Activated gamma-delta T cell treated with anti-CD3 and anti-CD28 coated beads, Interleukin-2, amount 50 U/mL, for 16 hours (primary cell): Measurements from ENCODE around the gene CPNE4.

Experiments used
- DNase-seq: peaks from one replicate; pipeline ENCODE4 v3.0.0-alpha.2; 2020; ENCODE audit warnings: low read depth

Gene CPNE4

DNA sequence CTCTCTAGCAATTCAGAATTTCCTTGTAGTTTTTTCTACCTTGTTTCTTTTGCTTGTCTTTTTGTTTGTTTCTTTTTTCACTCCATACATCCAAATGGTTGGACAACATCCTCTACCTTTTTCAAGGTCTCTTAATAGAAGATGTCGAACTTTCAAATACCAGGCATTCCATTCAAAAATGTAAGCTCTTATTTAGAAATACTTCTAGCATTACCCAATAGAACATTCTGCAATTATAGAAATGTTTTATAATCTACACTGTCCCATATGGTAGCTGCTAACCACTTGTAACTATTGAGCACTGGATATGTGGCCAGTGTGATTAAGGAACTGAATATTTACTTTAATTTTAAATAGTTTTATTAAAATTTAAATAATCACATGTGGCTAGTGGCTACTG, 335.8 kb downstream of the CPNE4 start:
- DNase-seq: no peak

DNA sequence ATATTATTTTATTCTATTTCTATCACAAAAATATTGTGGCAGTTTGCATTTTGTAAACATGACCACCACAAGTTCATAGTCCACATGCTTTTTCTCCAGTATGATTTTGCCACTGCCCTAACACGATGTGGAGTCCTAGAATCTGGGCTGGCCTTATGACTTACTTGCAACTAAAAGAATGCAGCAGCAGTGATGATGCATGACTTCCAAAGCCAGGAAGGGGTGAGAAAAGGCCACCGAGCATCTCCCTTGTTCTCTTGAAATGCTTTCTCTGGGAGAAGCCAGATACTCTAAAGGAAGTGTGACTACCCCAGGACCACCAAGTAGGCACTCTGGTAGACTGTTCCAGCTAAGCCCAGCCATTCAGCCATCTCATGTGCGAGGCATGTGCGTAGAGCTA, 340.4 kb downstream of the CPNE4 start:
- no peak for DNase-seq

DNA sequence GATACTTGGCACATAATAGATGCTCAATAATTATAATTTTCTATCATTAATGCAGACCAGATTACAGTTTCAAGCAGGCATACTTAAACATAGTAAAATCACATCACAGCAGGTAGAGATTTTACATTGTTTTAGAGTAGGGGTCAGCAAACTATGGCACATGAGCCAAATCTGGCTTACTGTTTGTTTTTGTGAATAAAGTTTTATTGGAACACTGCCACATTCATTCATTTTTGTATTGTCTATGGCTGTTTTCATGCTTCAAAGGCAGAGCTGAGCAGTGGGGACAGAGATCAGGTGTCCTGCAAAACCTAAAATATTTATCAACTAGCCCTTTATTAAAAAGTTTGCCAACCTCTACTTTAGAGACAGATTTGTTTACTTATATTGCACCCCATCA, 342.5 kb downstream of the CPNE4 start:
- DNase-seq: no peak

DNA sequence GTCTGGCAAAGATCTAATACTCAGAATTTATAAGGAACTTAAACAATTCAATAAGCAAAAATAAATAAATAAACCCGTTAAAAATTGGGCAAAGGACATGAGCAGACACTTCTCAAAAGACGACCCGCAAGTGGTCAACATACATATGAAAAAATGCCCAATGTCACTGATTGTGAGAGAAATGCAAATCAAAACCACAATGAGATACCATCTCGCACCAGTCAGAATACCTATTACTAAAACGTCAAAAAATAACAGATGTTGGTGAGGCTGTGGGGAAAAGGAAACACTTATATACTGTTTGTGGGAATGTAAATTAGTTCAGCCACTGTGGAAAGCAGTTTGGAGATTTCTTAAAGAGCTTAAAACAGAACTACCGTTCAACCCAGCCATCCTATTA, 344.0 kb downstream of the CPNE4 start:
- no peak for DNase-seq

DNA sequence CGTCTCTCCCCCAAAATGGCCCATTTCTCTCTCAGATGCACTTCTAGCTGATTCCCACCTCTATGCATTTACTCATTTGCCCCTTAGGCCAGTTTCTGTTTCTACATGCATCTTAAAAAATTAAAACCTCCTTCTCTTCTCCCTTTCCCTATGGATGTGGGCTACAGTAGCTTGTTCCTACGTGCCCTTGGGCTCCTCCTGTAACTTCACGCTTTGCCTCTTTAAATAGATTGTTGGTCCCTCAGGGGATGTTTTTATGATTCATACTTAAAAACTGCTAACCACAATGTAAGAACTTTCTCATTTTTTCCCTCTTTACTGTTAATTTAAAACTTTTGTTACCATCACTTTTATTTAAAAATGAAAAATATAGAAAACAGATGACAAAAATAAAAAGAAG, 346.4 kb downstream of the CPNE4 start:
- DNase-seq: no peak

DNA sequence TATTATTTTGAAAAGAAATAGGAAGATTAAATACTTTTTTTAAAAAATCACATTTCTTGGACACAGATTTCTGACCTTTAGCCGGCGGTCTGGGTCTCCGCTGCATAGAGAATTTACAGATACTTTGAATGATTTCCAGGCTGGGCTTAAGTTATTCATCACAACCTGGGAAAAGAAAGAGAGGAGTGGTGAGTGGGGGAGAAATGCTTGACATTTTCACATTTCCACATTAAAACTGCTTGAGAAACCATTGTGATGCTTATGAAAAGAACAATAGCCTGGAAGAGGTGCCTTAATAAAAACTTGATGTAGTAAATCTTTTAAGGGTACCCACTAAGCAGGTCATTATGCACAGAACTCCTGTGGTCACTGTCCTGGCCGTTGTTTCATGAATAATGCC, 365.2 kb downstream of the CPNE4 start:
- no peak for DNase-seq

DNA sequence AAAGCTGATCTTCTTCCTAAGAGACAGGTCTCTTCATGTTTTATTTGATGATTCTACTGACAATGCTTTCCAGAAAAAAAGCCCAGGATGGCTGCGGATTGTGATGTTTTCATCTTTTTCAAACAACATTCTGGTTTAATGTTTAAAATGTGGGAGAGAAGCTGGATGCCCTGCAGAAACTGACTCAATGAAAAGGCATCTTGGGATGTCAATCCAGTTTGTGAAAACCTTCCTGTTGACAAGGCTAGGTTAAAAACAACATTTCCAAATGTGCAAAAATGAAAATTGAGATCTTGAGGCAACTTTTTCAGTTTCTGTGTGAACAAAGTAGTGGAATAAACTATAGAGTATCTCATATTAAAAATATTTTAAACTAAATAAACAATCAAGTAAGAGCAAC, 376.0 kb downstream of the CPNE4 start:
- DNase-seq: no peak

DNA sequence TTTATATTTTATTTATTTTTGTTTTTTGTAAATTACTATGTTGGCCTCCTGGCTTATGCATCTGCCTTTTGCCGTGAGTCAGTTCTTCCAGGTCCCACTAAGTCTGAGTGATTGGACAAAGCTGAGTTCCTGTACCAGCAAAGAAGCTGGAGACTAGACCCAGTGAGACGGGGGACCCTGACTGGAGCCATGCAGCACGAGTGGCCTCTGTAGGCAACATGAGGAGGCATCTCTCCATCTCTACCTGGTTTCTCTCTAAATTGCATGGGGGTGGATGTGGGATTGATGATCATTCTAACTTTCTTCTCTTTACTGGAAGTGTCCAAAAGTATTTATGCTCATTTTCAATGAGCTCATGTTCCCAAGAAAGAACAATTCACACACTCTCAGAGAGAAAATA, 376.7 kb downstream of the CPNE4 start:
- DNase-seq: no peak

DNA sequence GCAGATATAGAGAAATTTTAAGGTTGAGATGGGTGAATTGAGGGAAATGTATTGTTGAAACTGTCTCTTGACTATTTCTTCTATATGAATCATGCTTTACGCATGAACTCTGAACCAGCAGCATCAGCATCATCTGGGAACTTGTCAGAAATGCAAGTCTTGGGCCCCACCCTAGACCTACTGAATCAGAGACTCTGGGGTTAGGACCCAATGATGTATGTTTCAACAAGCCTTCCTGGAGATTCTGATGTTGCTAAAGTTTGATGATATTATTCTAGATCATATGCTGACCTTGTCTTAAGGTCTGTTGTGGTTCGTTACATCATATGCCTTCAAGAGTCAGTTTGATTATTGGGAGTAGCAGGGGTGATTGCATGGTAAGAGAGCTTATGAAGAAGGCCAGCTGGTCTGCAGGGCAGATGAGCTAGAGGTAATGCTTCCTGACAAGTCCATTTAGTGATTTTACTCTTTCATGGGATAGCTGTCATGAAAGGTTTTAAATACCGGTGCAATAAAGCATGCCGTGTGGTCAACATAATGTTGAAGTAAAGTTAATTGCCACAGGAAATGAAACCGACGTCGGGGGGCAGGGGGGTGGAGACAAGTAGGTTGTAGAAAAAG, 379.6 kb downstream of the CPNE4 start:
- no peak for DNase-seq

DNA sequence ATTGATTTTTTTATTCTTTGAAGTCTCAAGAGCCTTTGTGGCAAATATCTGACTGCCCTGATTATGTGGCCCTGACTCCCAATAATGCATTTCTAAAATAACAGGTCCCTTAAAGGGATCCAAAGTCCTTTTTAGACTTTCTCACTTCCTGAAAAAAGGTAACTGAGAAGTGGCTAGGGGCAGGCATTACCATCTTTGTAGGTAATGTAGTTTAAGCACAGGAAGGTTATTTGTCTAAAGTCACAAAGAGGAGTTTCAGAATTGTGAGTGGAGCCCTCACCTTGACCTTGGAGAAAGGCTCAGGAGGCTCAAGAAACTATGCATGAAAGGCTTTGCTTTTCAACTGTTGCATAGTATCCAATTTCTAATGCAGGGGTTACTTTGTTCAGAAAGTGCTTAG, 389.2 kb downstream of the CPNE4 start:
- no peak for DNase-seq

DNA sequence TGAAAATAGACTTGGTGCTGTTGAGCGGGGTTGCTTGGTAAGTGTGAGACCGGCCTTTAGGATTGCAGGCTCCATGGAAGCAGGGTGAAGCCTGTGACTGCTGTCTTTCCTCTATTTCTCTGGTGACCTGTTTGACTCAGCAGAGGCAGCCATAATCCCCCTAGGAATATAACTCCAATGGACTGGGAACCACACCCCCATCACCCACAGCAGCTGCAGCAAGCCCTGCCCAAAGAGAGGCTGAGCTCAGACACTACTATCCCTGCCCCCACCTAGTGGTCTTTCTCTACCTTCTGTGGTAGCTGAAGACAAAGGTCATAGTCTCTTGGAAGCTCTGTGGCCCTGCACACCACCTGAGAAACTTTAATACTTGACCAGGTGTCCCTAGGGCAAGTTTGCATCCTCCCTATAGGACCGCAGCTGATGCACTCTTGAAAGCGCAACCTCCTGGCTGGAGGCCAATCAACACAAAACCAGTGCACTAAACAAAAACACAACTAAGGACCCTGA, 398.5 kb downstream of the CPNE4 start:
- DNase-seq: no peak

DNA sequence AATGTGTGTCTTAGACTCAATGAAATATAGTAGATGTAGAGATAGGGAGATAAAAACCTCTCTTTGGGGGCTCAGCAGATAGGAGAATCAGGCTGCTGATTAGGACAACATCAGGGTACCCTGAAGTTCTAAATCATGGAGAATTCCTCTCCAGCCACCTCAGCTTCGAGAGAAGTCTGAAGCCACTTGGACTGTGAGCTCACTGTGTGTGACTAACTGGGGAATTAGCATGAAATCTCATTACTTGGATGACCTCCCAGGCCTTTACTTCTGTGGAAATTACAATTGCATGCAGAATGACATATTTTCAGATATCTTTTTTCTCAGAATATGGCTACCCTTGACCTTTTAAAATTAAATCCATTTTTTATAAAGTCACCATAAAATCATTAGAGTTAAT, 404.0 kb downstream of the CPNE4 start:
- DNase-seq: no peak

DNA sequence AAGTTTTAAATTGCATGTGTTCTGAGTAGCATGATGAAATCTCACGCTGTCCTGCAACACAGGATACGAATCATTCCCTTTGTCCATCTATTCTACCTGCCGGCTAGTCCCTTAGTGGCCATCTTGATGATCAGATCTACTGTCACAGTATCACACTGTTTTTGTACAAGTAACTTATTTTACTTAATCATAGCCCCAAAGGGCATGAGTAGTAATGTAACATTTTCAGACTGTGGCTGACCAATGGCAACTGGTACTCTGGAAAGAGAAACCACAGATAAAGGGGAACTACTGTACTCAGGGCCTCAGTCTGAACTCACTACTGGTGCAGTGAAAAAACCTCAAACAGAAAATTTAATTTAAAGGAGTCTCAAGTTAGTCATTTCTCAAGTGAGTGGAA, 404.7 kb downstream of the CPNE4 start:
- DNase-seq: no peak

DNA sequence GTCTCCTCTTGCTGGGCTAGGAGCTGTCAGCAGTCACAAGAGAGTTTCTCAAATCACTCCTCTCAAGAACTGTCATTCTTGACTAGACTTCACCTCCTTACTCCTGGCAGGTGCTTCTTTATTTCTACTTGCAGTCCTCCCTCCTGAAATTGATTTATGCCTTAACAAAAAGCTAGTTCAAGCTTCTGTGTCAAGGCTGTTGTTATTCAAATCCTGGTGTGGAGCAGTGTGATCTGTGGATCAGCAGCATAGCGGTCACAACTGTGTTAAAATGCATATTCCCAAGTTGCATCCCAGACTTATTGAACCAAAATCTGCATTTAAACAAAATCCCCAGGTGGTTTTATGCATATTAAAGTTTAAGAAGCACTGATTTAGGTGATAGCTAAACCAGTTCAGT, 411.4 kb downstream of the CPNE4 start:
- no peak for DNase-seq

DNA sequence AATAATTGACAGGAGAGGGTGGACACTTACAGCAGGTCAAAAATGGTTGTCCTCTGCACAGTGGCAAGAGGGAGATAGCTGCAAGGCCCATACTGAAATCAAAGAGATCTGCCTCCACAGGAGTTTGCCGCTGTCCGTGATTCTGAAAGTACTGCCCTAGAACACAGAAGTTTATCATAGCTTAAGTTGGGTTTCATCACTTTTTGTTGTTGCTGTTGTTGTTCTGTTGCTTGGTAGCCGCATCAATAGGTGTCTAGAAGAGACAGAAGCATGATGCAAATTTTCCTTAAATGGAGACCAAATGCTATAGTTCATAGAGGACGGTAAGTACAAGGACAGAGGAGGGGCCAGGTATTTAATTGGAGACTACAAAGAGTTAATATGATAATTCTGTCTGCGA, 412.1 kb downstream of the CPNE4 start:
- no peak for DNase-seq

DNA sequence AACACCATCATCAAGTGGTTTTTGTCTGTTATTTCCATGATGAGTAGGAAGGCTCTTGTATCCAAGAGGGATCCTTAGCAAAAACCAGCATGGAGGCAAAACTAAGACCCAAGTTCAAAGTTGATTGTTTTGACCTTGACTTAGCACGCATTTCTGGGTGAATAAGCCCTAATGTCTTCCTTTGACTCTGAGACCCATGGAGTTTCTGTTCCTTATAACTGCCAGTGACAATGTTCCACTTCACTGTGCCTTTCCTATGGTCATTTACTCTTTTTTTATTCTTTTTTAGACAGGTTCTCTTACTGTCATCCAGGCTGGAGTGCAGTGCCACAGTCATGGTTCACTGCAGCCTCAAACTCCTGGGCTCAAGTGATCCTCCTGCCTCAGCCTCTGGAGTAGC, 413.8 kb downstream of the CPNE4 start:
- DNase-seq: no peak

DNA sequence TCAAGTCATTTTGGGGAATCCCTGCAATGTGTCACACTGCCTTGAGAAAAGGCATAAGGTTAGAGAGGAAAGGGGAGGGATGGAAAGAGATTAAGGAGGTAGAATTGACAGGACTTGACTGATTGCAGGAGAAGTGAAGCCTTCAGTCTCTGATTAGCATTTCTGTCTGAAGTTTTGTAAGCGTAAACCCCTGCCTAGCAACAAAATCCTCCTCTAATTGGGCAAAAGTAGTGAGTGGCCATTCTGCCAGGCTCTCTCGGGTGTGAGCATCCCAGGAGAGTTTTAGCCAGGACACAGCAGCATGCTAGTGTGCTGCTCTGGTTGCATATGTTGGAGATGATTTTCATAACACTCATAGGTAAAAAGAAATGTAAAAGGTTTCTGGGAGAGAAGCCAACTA, 415.0 kb downstream of the CPNE4 start:
- no peak for DNase-seq

DNA sequence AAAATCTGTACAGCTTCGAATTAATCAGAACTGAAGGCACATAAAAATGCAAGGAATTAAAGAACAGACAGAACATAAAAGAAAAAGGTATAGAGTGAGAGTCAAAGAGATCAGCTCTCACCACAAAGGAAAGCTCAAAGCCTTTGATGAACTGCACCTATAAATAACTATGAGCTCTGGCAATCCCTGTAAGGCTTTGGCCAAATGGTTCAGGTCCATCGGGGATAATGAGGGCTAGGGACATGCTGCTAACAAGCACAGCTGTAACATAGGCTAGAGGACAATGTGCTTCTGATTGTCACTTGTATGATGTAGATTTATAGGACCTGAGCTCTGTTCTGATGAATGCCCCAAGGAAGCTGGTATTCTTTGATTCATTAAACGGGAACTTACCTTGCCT, 418.1 kb downstream of the CPNE4 start:
- no peak for DNase-seq

DNA sequence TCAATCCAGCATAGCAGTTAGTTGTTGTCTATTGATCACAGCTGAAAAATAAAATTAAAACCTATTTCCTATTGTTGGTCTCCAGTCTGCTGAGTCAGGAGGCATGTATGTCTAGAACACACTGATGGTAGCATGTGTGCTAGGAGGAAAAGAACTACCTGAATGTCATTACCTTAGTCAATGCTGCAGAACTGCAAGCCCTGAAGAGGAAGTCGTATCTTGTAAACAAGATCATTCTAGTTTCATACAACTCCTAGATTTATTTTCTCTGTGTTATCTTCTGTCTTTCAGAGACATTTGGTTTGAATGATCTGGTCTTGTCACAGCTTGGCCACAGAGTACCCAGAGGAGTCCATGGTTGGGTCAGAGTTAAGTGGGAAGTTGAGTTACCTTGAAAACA, 422.1 kb downstream of the CPNE4 start:
- no peak for DNase-seq

DNA sequence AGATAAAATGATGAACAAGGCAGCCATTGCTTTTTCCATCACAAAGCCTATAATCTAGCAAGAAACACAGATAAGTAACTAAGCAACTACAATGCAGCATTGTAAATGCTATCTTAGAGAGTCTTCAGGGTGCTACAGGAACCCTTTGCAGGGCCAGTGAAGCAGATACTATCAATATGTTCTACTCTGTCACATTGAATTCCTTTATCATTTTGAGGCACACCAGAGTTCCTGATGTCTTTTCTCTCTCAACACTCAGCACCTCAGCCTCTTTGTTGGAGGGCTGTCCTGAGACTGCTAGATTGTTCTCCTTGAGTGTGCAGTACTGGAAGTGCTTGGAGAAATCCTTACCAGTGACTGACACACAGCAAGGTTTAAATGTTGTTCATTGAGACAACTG, 424.6 kb downstream of the CPNE4 start:
- no peak for DNase-seq

DNA sequence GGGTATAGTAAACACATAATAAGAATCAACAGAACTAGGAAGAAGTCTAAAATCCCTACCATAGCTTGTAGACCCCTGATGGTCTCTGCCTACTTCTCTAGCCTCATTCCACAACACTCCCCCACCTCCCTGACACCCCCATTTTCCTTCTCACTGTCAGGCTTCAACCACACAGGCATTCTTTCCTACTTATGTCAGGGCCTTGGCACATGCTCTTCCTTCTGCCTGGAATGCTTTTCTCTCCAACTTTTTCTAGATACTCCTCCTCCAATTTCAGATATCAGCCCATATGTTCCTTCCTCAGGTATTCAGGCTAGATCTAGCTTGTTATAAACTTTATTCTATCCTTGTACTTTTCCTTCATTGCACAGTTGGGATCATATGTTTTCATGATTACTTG, 426.1 kb downstream of the CPNE4 start:
- no peak for DNase-seq

DNA sequence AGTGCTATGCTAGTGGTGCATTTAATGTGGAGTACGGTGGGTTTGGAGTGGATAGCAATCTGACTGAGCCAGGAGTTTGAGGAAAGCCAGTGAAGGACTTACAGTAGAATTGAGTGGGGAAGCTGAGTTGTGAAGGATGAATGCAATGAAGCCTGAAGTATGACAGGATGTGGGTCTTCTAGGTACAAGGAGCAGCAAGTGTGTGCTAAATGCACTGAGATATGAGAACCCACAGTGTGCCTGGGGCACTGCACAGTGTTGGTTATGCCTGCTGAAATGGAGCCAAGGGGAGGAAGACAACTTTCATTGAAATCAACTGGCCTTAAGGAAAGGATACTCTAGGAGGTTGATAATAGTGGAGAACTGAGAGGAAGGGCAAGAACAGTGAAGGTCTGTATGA, 426.5 kb downstream of the CPNE4 start:
- no peak for DNase-seq

DNA sequence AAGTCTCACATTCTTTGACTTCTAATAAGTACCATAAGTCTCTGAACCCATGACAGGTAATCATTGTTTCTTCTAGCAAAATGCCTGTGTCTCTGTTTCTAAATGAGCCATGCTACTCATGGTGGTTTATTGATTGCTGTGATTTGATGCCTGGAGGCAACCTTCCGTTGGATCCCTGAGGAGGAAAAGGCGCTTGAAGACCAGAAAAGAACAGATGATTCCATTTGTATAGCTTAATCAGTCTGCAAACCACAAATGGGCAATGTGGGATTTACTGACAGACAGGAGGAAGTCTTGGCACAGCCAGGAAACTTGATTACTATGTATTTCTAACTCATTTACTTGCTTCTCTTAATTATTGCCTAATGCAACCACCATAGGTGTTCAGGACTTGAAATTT, 428.9 kb downstream of the CPNE4 start:
- DNase-seq: no peak

DNA sequence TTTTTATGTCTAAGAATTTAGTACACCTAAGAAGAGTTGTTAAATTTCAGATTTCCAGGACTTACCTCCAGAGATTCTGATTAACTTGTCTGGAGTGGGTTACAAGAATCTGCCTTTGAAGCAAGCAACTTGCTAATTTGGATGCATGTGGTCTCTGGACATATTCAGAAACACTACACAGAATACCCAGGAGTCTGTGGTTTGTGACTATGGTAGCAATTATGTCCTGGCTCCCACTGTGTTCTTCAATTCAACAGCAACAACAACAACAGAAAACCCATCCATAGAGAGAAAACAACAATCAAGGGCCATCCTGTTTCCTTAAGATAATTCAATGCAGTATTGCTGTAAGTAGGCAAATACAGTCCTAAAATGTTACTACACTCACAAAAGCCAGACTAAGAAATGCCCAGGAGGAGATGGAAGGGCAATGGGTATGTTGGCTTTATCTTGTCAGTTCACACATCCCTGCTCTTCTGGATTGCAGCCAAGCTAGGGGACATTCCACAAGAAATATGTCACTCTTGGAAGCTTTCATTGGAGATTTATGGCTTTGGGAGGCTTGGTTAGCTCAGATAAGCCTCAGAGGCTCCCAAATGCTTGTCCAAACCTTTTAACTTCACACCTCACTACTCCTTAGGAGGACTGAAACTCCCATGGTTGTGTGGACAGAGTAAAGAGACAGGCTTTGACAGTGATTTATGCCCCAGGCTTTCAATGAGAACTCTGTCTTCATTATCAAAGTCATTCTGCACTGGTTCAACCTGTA, 432.6 kb downstream of the CPNE4 start:
- DNase-seq: no peak
